Naive B cell (primary cell): Measurements from ENCODE around the gene PRKG1. TPM values are rescaled to one million over a fixed set of nuclear protein-coding genes. Genes with fewer than 3 reads are reported as not detected.

Experiments
- ATAC-seq, 2 donors: fragments of 150-1000 bp; cut with Tn5 transposase; 2 replicates each; pipeline ENCODE4 v1.10.0; 2021; ENCODE audit warnings: low read depth in 2 of 2, mild to moderate bottlenecking in 2 of 2, moderate library complexity in 2 of 2
- DNase-seq: peaks from one replicate; pipeline ENCODE4 v3.0.0; 2022
- H3K27ac Mint-ChIP-seq, 6 donors: one replicate each; pipeline ENCODE4 v1.8.0; 2020 to 2022; ENCODE audit warnings: mild to moderate bottlenecking in 6 of 6, mixed read lengths in 6 of 6, moderate library complexity in 5 of 6, inconsistent platforms in 2 of 6
- H3K27me3 Mint-ChIP-seq, 3 donors: one replicate each; pipeline ENCODE4 v1.8.0; 2021 to 2022; ENCODE audit warnings: mixed read lengths in 3 of 3, mild to moderate bottlenecking in 1 of 3
- H3K36me3 Mint-ChIP-seq, 2 donors: one replicate each; pipeline ENCODE4 v1.8.0; 2020 to 2022; ENCODE audit warnings: mixed read lengths in 2 of 2, inconsistent platforms in 1 of 2, mild to moderate bottlenecking in 1 of 2
- H3K4me1 Mint-ChIP-seq, 3 donors: one replicate each; pipeline ENCODE4 v1.8.0; 2020 to 2022; ENCODE audit warnings: mixed read lengths in 3 of 3, inconsistent platforms in 1 of 3, mild to moderate bottlenecking in 1 of 3, moderate library complexity in 1 of 3
- H3K4me3 Mint-ChIP-seq, 8 donors: one replicate each; pipeline ENCODE4 v1.8.0; 2020 to 2022; ENCODE audit warnings: mild to moderate bottlenecking in 8 of 8, mixed read lengths in 8 of 8, moderate library complexity in 8 of 8, inconsistent platforms in 2 of 8
- H3K9me3 Mint-ChIP-seq, 7 donors: one replicate each; pipeline ENCODE4 v1.8.0; 2020 to 2022; ENCODE audit warnings: mixed read lengths in 7 of 7, mild to moderate bottlenecking in 5 of 7, inconsistent platforms in 2 of 7, moderate library complexity in 1 of 7
- polyA plus RNA-seq, 6 donors: library from polyadenylated mRNA; unstranded; fragments of 300-500 nt; fragmentation: Illumina TruSeq; gene quantifications; one replicate each; pipeline ENCODE4 v1.2.3, GENCODE V29; 2021; ENCODE audit warnings: low read depth in 6 of 6

The PRKG1 gene
- polyA plus RNA-seq: under 1 TPM in 1 of 6 donors, not detected in 5; 0.21 TPM

- H3K4me1 Mint-ChIP-seq: peaks cover 14 to 22% (median 16%) of the 10 kb centered on the region in 3 donors
- DNase-seq: no peak
- peak within 1 kb of the TSS; percentile 64 to 92 (median 84) for H3K4me3 Mint-ChIP-seq
- no peaks in the 10 kb centered on the region for H3K9me3 Mint-ChIP-seq
- H3K36me3 Mint-ChIP-seq: no peaks in the 10 kb centered on the region
- H3K27me3 Mint-ChIP-seq: peaks cover 42 to 59% (median 50%) of the 10 kb centered on the region in 3 donors
- no peak within 1 kb of the TSS for H3K27ac Mint-ChIP-seq
- ATAC-seq: peak in 1 of 2 donors; percentile 30
These were observed at the start of gene PRKG1 for GRCh38 chr10:51074238-51075028. TSS of gene PRKG1 (plus strand) at chr10:51074487.

- Mint-ChIP-seq H3K4me3 (no peak overlapping the region), H3K27ac (no peak overlapping the region)
These were observed 45.9 kb upstream of the PRKG1 start for GRCh38 chr10:51028420-51028819.

GRCh38 chr10:51029172-51029641 is 45.1 kb upstream of the PRKG1 start:
- peaks cover 4 to 19% (median 19%) of the 10 kb centered on the region in 3 donors for H3K27me3 Mint-ChIP-seq
- DNase-seq: no peak
- no peaks in the 10 kb centered on the region for H3K4me1 Mint-ChIP-seq
- H3K4me3 Mint-ChIP-seq: no peak overlapping the region
- no peak for ATAC-seq
- no peaks in the 10 kb centered on the region for H3K36me3 Mint-ChIP-seq
- H3K27ac Mint-ChIP-seq: no peak overlapping the region
- H3K9me3 Mint-ChIP-seq: no peaks in the 10 kb centered on the region

More at GRCh38 chr10:51028420-51028819, 45.9 kb upstream of the PRKG1 start:
- ATAC-seq (no peak), DNase-seq (no peak)
- Mint-ChIP-seq H3K36me3 (no peaks in the 10 kb centered on the region), H3K9me3 (no peaks in the 10 kb centered on the region), H3K27me3 (peaks cover 4 to 19% (median 19%) of the 10 kb centered on the region in 3 donors), H3K4me1 (no peaks in the 10 kb centered on the region)

GRCh38 chr10:51030480-51030879 is 43.8 kb upstream of the PRKG1 start:
- DNase-seq (no peak), ATAC-seq (no peak)
- no peaks in the 10 kb centered on the region for H3K36me3 Mint-ChIP-seq
- H3K4me1 Mint-ChIP-seq: no peaks in the 10 kb centered on the region
- peaks cover 0 to 11% (median 10%) of the 10 kb centered on the region in 3 donors for H3K27me3 Mint-ChIP-seq
- no peaks in the 10 kb centered on the region for H3K9me3 Mint-ChIP-seq
- H3K27ac Mint-ChIP-seq: no peak overlapping the region
- no peak overlapping the region for H3K4me3 Mint-ChIP-seq

GRCh38 chr10:51031950-51032349 is 42.3 kb upstream of the PRKG1 start:
- ATAC-seq (no peak), DNase-seq (no peak)
- peaks cover 0 to 10% (median 1%) of the 10 kb centered on the region in 3 donors for H3K27me3 Mint-ChIP-seq
- no peaks in the 10 kb centered on the region for H3K36me3 Mint-ChIP-seq
- no peak overlapping the region for H3K4me3 Mint-ChIP-seq
- peaks cover 0 to 2% (median 0%) of the 10 kb centered on the region in 7 donors for H3K9me3 Mint-ChIP-seq
- H3K4me1 Mint-ChIP-seq: no peaks in the 10 kb centered on the region
- no peak overlapping the region for H3K27ac Mint-ChIP-seq

GRCh38 chr10:51034769-51035168 is 39.5 kb upstream of the PRKG1 start:
- H3K4me3 Mint-ChIP-seq: no peak overlapping the region
- no peak overlapping the region for H3K27ac Mint-ChIP-seq
- peaks cover 0 to 2% (median 0%) of the 10 kb centered on the region in 7 donors for H3K9me3 Mint-ChIP-seq
- no peak for ATAC-seq
- DNase-seq: no peak
- H3K36me3 Mint-ChIP-seq: no peaks in the 10 kb centered on the region
- peaks cover 0 to 10% (median 0%) of the 10 kb centered on the region in 3 donors for H3K27me3 Mint-ChIP-seq
- H3K4me1 Mint-ChIP-seq: no peaks in the 10 kb centered on the region

- no peak overlapping the region for H3K4me3 Mint-ChIP-seq
- H3K27ac Mint-ChIP-seq: no peak overlapping the region
- H3K4me1 Mint-ChIP-seq: no peaks in the 10 kb centered on the region
- DNase-seq (no peak), ATAC-seq (no peak)
- peaks cover 0 to 2% (median 0%) of the 10 kb centered on the region in 7 donors for H3K9me3 Mint-ChIP-seq
- peaks cover 0 to 10% (median 0%) of the 10 kb centered on the region in 3 donors for H3K27me3 Mint-ChIP-seq
- H3K36me3 Mint-ChIP-seq: no peaks in the 10 kb centered on the region
These were observed 38.9 kb upstream of the PRKG1 start for GRCh38 chr10:51035344-51035743.

GRCh38 chr10:51045871-51046270 is 28.4 kb upstream of the PRKG1 start:
- no peak overlapping the region for H3K4me3 Mint-ChIP-seq
- H3K36me3 Mint-ChIP-seq: no peaks in the 10 kb centered on the region
- H3K4me1 Mint-ChIP-seq: no peaks in the 10 kb centered on the region
- no peak overlapping the region for H3K27ac Mint-ChIP-seq
- DNase-seq (no peak), ATAC-seq (no peak)
- no peaks in the 10 kb centered on the region for H3K27me3 Mint-ChIP-seq
- no peaks in the 10 kb centered on the region for H3K9me3 Mint-ChIP-seq

GRCh38 chr10:51046654-51047053 is 27.6 kb upstream of the PRKG1 start:
- no peaks in the 10 kb centered on the region for H3K27me3 Mint-ChIP-seq
- H3K4me1 Mint-ChIP-seq: no peaks in the 10 kb centered on the region
- ATAC-seq (no peak), DNase-seq (no peak)
- no peak overlapping the region for H3K4me3 Mint-ChIP-seq
- no peak overlapping the region for H3K27ac Mint-ChIP-seq
- H3K36me3 Mint-ChIP-seq: no peaks in the 10 kb centered on the region
- no peaks in the 10 kb centered on the region for H3K9me3 Mint-ChIP-seq

- H3K36me3 Mint-ChIP-seq: no peaks in the 10 kb centered on the region
- DNase-seq (no peak), ATAC-seq (no peak)
- H3K9me3 Mint-ChIP-seq: no peaks in the 10 kb centered on the region
- H3K27me3 Mint-ChIP-seq: no peaks in the 10 kb centered on the region
- no peak overlapping the region for H3K27ac Mint-ChIP-seq
- no peak overlapping the region for H3K4me3 Mint-ChIP-seq
- no peaks in the 10 kb centered on the region for H3K4me1 Mint-ChIP-seq
These were observed 26.4 kb upstream of the PRKG1 start for GRCh38 chr10:51047857-51048256.

GRCh38 chr10:51048792-51049191 is 25.5 kb upstream of the PRKG1 start:
- Mint-ChIP-seq H3K27ac (no peak overlapping the region), H3K4me3 (no peak overlapping the region), H3K36me3 (no peaks in the 10 kb centered on the region), H3K4me1 (no peaks in the 10 kb centered on the region), H3K9me3 (no peaks in the 10 kb centered on the region), H3K27me3 (no peaks in the 10 kb centered on the region)
- DNase-seq: no peak
- no peak for ATAC-seq

- DNase-seq: no peak
- H3K9me3 Mint-ChIP-seq: peaks cover 0 to 4% (median 0%) of the 10 kb centered on the region in 7 donors
- no peak for ATAC-seq
- no peaks in the 10 kb centered on the region for H3K4me1 Mint-ChIP-seq
- H3K4me3 Mint-ChIP-seq: no peak overlapping the region
- H3K36me3 Mint-ChIP-seq: no peaks in the 10 kb centered on the region
- no peak overlapping the region for H3K27ac Mint-ChIP-seq
- peaks cover 4 to 8% (median 6%) of the 10 kb centered on the region in 3 donors for H3K27me3 Mint-ChIP-seq
These were observed 22.1 kb upstream of the PRKG1 start for GRCh38 chr10:51052163-51052562.

GRCh38 chr10:51057925-51058324 is 16.4 kb upstream of the PRKG1 start:
- Mint-ChIP-seq H3K4me1 (no peaks in the 10 kb centered on the region), H3K9me3 (peaks cover 0 to 9% (median 2%) of the 10 kb centered on the region in 7 donors), H3K4me3 (no peak overlapping the region), H3K36me3 (no peaks in the 10 kb centered on the region), H3K27me3 (peaks cover 10 to 15% (median 14%) of the 10 kb centered on the region in 3 donors), H3K27ac (no peak overlapping the region)
- DNase-seq (no peak), ATAC-seq (no peak)

GRCh38 chr10:51063166-51063565 is 11.1 kb upstream of the PRKG1 start:
- H3K4me3 Mint-ChIP-seq: no peak overlapping the region
- H3K4me1 Mint-ChIP-seq: no peaks in the 10 kb centered on the region
- H3K36me3 Mint-ChIP-seq: no peaks in the 10 kb centered on the region
- DNase-seq: no peak
- H3K27ac Mint-ChIP-seq: no peak overlapping the region
- no peak for ATAC-seq
- peaks cover 0 to 7% (median 0%) of the 10 kb centered on the region in 7 donors for H3K9me3 Mint-ChIP-seq
- peaks cover 7 to 10% (median 10%) of the 10 kb centered on the region in 3 donors for H3K27me3 Mint-ChIP-seq
